OCI-M1 (cell line): ENCODE measurements around the gene ENTHD1.
"Not testable (repeated sequence)": the region's sequence is repeated elsewhere in the genome, so short reads cannot be mapped to it uniquely, and the experiment has no call there.

Experiments used
- DNase-seq: peaks from one replicate; lab custom pipeline; 2025; lab: John Stamatoyannopoulos, UW

Gene ENTHD1

GRCh38 chr22:39925273-39925672, 31.7 kb upstream of the ENTHD1 start:
- no peak for DNase-seq

GRCh38 chr22:39924286-39924685, 30.7 kb upstream of the ENTHD1 start:
- no peak for DNase-seq

GRCh38 chr22:39923696-39924095, 30.1 kb upstream of the ENTHD1 start:
- DNase-seq: no peak

GRCh38 chr22:39920134-39920743, 26.7 kb upstream of the ENTHD1 start:
- DNase-seq: peak; percentile 81

- peak; percentile 79 for DNase-seq
Measured at GRCh38 chr22:39917776-39918495, 24.4 kb upstream of the ENTHD1 start.

- no peak for DNase-seq
Measured at GRCh38 chr22:39917197-39917643, 23.7 kb upstream of the ENTHD1 start.

- no peak for DNase-seq
Measured at GRCh38 chr22:39916496-39916895, 22.9 kb upstream of the ENTHD1 start.

GRCh38 chr22:39915295-39915726, 21.8 kb upstream of the ENTHD1 start:
- DNase-seq: peak; percentile 20

GRCh38 chr22:39914584-39914983, 21.0 kb upstream of the ENTHD1 start:
- DNase-seq: no peak

- DNase-seq: no peak
Measured at GRCh38 chr22:39913886-39914285, 20.3 kb upstream of the ENTHD1 start.

GRCh38 chr22:39913321-39913720, 19.8 kb upstream of the ENTHD1 start:
- DNase-seq: no peak

- no peak for DNase-seq
Measured at GRCh38 chr22:39910876-39911613, 17.5 kb upstream of the ENTHD1 start.

- DNase-seq: no peak
Measured at GRCh38 chr22:39908737-39909136, 15.2 kb upstream of the ENTHD1 start.

- no peak for DNase-seq
Measured at GRCh38 chr22:39908136-39908535, 14.6 kb upstream of the ENTHD1 start.

GRCh38 chr22:39907605-39908097, 14.1 kb upstream of the ENTHD1 start:
- DNase-seq: no peak

- DNase-seq: no peak
Measured at GRCh38 chr22:39907047-39907446, 13.5 kb upstream of the ENTHD1 start.

GRCh38 chr22:39906207-39906606, 12.6 kb upstream of the ENTHD1 start:
- DNase-seq: no peak

GRCh38 chr22:39905687-39906086, 12.1 kb upstream of the ENTHD1 start:
- no peak for DNase-seq

GRCh38 chr22:39904862-39905261, 11.3 kb upstream of the ENTHD1 start:
- DNase-seq: no peak

GRCh38 chr22:39904024-39904423, 10.5 kb upstream of the ENTHD1 start:
- not testable (repeated sequence) for DNase-seq

- no peak for DNase-seq
Measured at GRCh38 chr22:39901565-39902146, 8.1 kb upstream of the ENTHD1 start.
